Panc1 (cell line): Measurements from ENCODE around the gene KLHDC9. TPM values are rescaled to one million over a fixed set of nuclear protein-coding genes. Genes with fewer than 3 reads are reported as not detected.

Source experiments
- ATAC-seq: fragments of 200-7000 bp; cut with Tn5 transposase; 2 replicates; pipeline ENCODE4 v1.9.1; 2020; ENCODE audit warnings: mild to moderate bottlenecking, moderate library complexity
- BruUV-seq: library from RNA; stranded (reverse); fragments of 400-500 nt; replicated peaks from 2 replicates; lab custom pipeline; 2021; lab: Mats Ljungman, UMichigan
- CTCF ChIA-PET: fragments of 300-600 bp; sonication (Branson Sonifier 250); formaldehyde crosslinking; loops from one replicate; lab custom pipeline; 2022; ENCODE audit warnings: antibody characterized with exemption; lab: Charles Lee
- POLR2A ChIA-PET: fragments of 300-600 bp; sonication (Branson Sonifier 250); formaldehyde crosslinking; loops from one replicate; lab custom pipeline; 2022; ENCODE audit warnings: antibody characterized with exemption; lab: Charles Lee
- DNase-seq: peaks from one replicate; pipeline ENCODE4 v3.0.0-alpha.2; 2010; ENCODE audit warnings: low read depth, low spot score
- H3K27ac ChIP-seq: 2 replicates; pipeline ENCODE4 v1.5.1; 2011; ENCODE audit warnings: mild to moderate bottlenecking, low read length, inconsistent platforms
- H3K27me3 ChIP-seq: fragments of 200-500 bp; sonication (Bioruptor generic); 2 replicates; pipeline ENCODE4 v1.6.0; 2014; ENCODE audit warnings: low read length, inconsistent platforms; ENCODE audit not compliant: control insufficient read depth, insufficient read depth
- H3K36me3 ChIP-seq: fragments of 200-500 bp; sonication (Bioruptor generic); 2 replicates; pipeline ENCODE4 v1.5.1; 2014; ENCODE audit warnings: inconsistent platforms, mild to moderate bottlenecking, low read length, moderate library complexity; ENCODE audit not compliant: control insufficient read depth, insufficient read depth
- H3K4me1 ChIP-seq: 2 replicates; pipeline ENCODE4 v1.5.1; 2011; ENCODE audit warnings: inconsistent platforms, mild to moderate bottlenecking, low read length, moderate library complexity; ENCODE audit not compliant: control insufficient read depth, insufficient read depth
- H3K4me3 ChIP-seq, 2 experiments: 2 replicates each; pipeline ENCODE4 v1.5.1; 2011 to 2012; ENCODE audit warnings: low read depth in 2 of 2, low read length in 2 of 2, mild to moderate bottlenecking in 2 of 2, inconsistent platforms in 1 of 2, moderate library complexity in 1 of 2
- H3K9me3 ChIP-seq: fragments of 200-500 bp; sonication (Bioruptor generic); 2 replicates; pipeline ENCODE4 v1.5.1; 2014; ENCODE audit warnings: low read depth, mild to moderate bottlenecking, inconsistent platforms, low read length, moderate library complexity; ENCODE audit not compliant: control insufficient read depth, insufficient read depth
- POLR2AphosphoS5 ChIP-seq: IDR thresholded peaks from 2 replicates; pipeline ENCODE4 v1.6.1; 2012; ENCODE audit warnings: mild to moderate bottlenecking, low read depth, low read length, moderate library complexity
- SIN3A ChIP-seq: IDR thresholded peaks from 2 replicates; pipeline ENCODE4 v1.6.1; 2012; ENCODE audit warnings: low read depth, mild to moderate bottlenecking, low read length, moderate library complexity, borderline replicate concordance; ENCODE audit not compliant: insufficient read depth
- TCF7L2 ChIP-seq: IDR thresholded peaks from 2 replicates; pipeline ENCODE4 v1.6.1; 2011; ENCODE audit warnings: mild to moderate bottlenecking, low read depth, low read length, inconsistent platforms
- in situ Hi-C: cut with HindIII; loops from 2 replicates; pipeline ENCODE4 v1.10.0; 2016; ENCODE audit warnings: low sequenced_read_pairs, low pct_unique_long_range_greater_than_20kb
- intact Hi-C: fragments of 100-400 bp; cut with micrococcal nuclease; formaldehyde crosslinking; loops from one replicate; pipeline ENCODE4 v1.10.0; 2022; ENCODE audit not compliant: unreplicated experiment
- total RNA-seq: library from RNA; stranded (reverse); gene quantifications from one replicate; pipeline ENCODE4 v1.2.1, GENCODE V29; 2021; ENCODE audit not compliant: unreplicated experiment
- TF ChIP-seq, protein P1 (sequence below): fragments of 450-650 bp; IDR thresholded peaks from 2 replicates; pipeline ENCODE4 v1.5.1; 2017; ENCODE audit warnings: mild to moderate bottlenecking
- TF ChIP-seq, protein P2 (sequence below), 2 experiments: IDR thresholded peaks; 2 replicates each; pipeline ENCODE4 v1.6.1; 2011 to 2012; ENCODE audit warnings: low read depth in 2 of 2, control low read depth in 1 of 2, low read length in 1 of 2, mild to moderate bottlenecking in 1 of 2, moderate library complexity in 1 of 2; ENCODE audit not compliant: insufficient read depth in 1 of 2

Gene KLHDC9
- total RNA-seq, 1 experiment from 2014 or later, result 7.6 TPM

GRCh38 chr1:161138431-161138830 lies 40.3 kb downstream of the KLHDC9 start:
- no peak overlapping the region for H3K4me3 ChIP-seq
- TF ChIP-seq, protein P1, sequence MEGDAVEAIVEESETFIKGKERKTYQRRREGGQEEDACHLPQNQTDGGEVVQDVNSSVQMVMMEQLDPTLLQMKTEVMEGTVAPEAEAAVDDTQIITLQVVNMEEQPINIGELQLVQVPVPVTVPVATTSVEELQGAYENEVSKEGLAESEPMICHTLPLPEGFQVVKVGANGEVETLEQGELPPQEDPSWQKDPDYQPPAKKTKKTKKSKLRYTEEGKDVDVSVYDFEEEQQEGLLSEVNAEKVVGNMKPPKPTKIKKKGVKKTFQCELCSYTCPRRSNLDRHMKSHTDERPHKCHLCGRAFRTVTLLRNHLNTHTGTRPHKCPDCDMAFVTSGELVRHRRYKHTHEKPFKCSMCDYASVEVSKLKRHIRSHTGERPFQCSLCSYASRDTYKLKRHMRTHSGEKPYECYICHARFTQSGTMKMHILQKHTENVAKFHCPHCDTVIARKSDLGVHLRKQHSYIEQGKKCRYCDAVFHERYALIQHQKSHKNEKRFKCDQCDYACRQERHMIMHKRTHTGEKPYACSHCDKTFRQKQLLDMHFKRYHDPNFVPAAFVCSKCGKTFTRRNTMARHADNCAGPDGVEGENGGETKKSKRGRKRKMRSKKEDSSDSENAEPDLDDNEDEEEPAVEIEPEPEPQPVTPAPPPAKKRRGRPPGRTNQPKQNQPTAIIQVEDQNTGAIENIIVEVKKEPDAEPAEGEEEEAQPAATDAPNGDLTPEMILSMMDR, result no peak
- TF ChIP-seq SIN3A (no peak), POLR2AphosphoS5 (no peak), TCF7L2 (no peak)
- TF ChIP-seq, protein P2, sequence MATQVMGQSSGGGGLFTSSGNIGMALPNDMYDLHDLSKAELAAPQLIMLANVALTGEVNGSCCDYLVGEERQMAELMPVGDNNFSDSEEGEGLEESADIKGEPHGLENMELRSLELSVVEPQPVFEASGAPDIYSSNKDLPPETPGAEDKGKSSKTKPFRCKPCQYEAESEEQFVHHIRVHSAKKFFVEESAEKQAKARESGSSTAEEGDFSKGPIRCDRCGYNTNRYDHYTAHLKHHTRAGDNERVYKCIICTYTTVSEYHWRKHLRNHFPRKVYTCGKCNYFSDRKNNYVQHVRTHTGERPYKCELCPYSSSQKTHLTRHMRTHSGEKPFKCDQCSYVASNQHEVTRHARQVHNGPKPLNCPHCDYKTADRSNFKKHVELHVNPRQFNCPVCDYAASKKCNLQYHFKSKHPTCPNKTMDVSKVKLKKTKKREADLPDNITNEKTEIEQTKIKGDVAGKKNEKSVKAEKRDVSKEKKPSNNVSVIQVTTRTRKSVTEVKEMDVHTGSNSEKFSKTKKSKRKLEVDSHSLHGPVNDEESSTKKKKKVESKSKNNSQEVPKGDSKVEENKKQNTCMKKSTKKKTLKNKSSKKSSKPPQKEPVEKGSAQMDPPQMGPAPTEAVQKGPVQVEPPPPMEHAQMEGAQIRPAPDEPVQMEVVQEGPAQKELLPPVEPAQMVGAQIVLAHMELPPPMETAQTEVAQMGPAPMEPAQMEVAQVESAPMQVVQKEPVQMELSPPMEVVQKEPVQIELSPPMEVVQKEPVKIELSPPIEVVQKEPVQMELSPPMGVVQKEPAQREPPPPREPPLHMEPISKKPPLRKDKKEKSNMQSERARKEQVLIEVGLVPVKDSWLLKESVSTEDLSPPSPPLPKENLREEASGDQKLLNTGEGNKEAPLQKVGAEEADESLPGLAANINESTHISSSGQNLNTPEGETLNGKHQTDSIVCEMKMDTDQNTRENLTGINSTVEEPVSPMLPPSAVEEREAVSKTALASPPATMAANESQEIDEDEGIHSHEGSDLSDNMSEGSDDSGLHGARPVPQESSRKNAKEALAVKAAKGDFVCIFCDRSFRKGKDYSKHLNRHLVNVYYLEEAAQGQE (IDR thresholded peaks at IDR 0.05; ENCODE audit: insufficient read depth in 1 of 2, low read depth in 2 of 2, low read length in 1 of 2), result no peak
- in situ Hi-C loops (no loop called here), intact Hi-C loops (no loop called here)
- H3K9me3 ChIP-seq, result no peaks in the 10 kb centered on the region
- CTCF ChIA-PET, result no interaction called here
- no peaks in the 10 kb centered on the region for H3K4me1 ChIP-seq
- no peaks in the 10 kb centered on the region for H3K27me3 ChIP-seq
- H3K27ac ChIP-seq, result no peak overlapping the region
- POLR2A ChIA-PET, result interaction anchor here (0.9 kb wide), 1 partner anchor 21 kb away, joined by 7 read pairs; the partner anchor contains the start of genes NIT1 and PFDN2
- H3K36me3 ChIP-seq, result no peaks in the 10 kb centered on the region; the same call in 1 of the 2 replicates
- no peak for DNase-seq
- no TSS peak for BruUV-seq
- ATAC-seq, result no peak

GRCh38 chr1:161139766-161140165 lies 41.6 kb downstream of the KLHDC9 start:
- CTCF ChIA-PET, result interaction anchor here (0.6 kb wide), 1 partner anchor 146 kb away, joined by 15 read pairs; no protein-coding TSS in a partner anchor
- ATAC-seq (peak; percentile 80; the same call in 1 of the 2 replicates), DNase-seq (no peak)
- no peak overlapping the region for H3K27ac ChIP-seq
- H3K27me3 ChIP-seq, result no peaks in the 10 kb centered on the region
- no peak overlapping the region for H3K4me3 ChIP-seq
- H3K9me3 ChIP-seq, result no peaks in the 10 kb centered on the region
- TF ChIP-seq SIN3A (no peak), POLR2AphosphoS5 (no peak), TCF7L2 (no peak)
- TF ChIP-seq, protein P1, result no peak; the same call in 1 of the 2 replicates
- TF ChIP-seq, protein P2 (IDR thresholded peaks at IDR 0.05; ENCODE audit: insufficient read depth in 1 of 2, low read depth in 2 of 2, low read length in 1 of 2), result no peak
- in situ Hi-C loops, result no loop called here
- intact Hi-C loops, result no loop called here
- H3K36me3 ChIP-seq, result no peaks in the 10 kb centered on the region
- BruUV-seq, result no TSS peak
- no peaks in the 10 kb centered on the region for H3K4me1 ChIP-seq
- POLR2A ChIA-PET, result interaction anchor here (0.7 kb wide), 1 partner anchor 18 kb away, joined by 3 read pairs; no protein-coding TSS in a partner anchor
